ENCODE measurements around the gene KDSR. TPM values are rescaled to one million over a fixed set of nuclear protein-coding genes. Genes with fewer than 3 reads are reported as not detected.
A peak's percentile ranks its signal among the peaks of the same experiment; 100 is the strongest.

Gene KDSR
- total RNA-seq, 2 donors from 2014 or later: 94.8 to 140 TPM

- Mint-ChIP-seq H3K36me3 (ENCODE audit: low read depth) (peaks cover 90% of the 10 kb centered on the region), H3K27ac (peak overlapping the region; percentile 51), H3K27me3 (no peaks in the 10 kb centered on the region), H3K9me3 (no peaks in the 10 kb centered on the region), H3K4me1 (peaks cover 57% of the 10 kb centered on the region), H3K4me3 (peak overlapping the region; percentile 92)
- ATAC-seq (replicated peaks): no peak
These were observed 54.1 kb downstream of the KDSR start for GRCh38 chr18:63312737-63313395.

- Mint-ChIP-seq H3K4me3 (peak overlapping the region; percentile 92), H3K4me1 (peaks cover 65% of the 10 kb centered on the region), H3K36me3 (ENCODE audit: low read depth) (peaks cover 82% of the 10 kb centered on the region), H3K9me3 (no peaks in the 10 kb centered on the region), H3K27ac (peak overlapping the region; percentile 51), H3K27me3 (no peaks in the 10 kb centered on the region)
- no peak for ATAC-seq (replicated peaks)
These were observed 55.0 kb downstream of the KDSR start for GRCh38 chr18:63312019-63312409.

- Mint-ChIP-seq H3K36me3 (ENCODE audit: low read depth) (peaks cover 75% of the 10 kb centered on the region), H3K27me3 (no peaks in the 10 kb centered on the region), H3K9me3 (no peaks in the 10 kb centered on the region), H3K4me1 (peaks cover 71% of the 10 kb centered on the region), H3K4me3 (peak overlapping the region; percentile 92), H3K27ac (peak overlapping the region; percentile 51)
- peak; percentile 43 for ATAC-seq (replicated peaks)
These were observed 55.6 kb downstream of the KDSR start for GRCh38 chr18:63311118-63312018.

- peaks cover 75% of the 10 kb centered on the region for H3K4me1 Mint-ChIP-seq
- peaks cover 56% of the 10 kb centered on the region for H3K36me3 Mint-ChIP-seq (ENCODE audit: low read depth)
- no peaks in the 10 kb centered on the region for H3K27me3 Mint-ChIP-seq
- ATAC-seq (replicated peaks): peak; percentile 47
- peak overlapping the region; percentile 37 for H3K27ac Mint-ChIP-seq
- peak overlapping the region; percentile 92 for H3K4me3 Mint-ChIP-seq
- no peaks in the 10 kb centered on the region for H3K9me3 Mint-ChIP-seq
These were observed 57.6 kb downstream of the KDSR start for GRCh38 chr18:63309422-63309821.

- H3K36me3 Mint-ChIP-seq (ENCODE audit: low read depth): peaks cover 38% of the 10 kb centered on the region
These were observed 59.3 kb downstream of the KDSR start for GRCh38 chr18:63307551-63308200.

GRCh38 chr18:63306819-63307550 lies 60.0 kb downstream of the KDSR start:
- Mint-ChIP-seq H3K4me3 (peak overlapping the region; percentile 67), H3K27ac (peak overlapping the region; percentile 59), H3K9me3 (no peaks in the 10 kb centered on the region), H3K27me3 (no peaks in the 10 kb centered on the region), H3K4me1 (peaks cover 79% of the 10 kb centered on the region), H3K36me3 (ENCODE audit: low read depth) (peaks cover 32% of the 10 kb centered on the region)
- ATAC-seq (replicated peaks): no peak

More at GRCh38 chr18:63307551-63308200, 59.3 kb downstream of the KDSR start:
- Mint-ChIP-seq H3K9me3 (no peaks in the 10 kb centered on the region), H3K27me3 (no peaks in the 10 kb centered on the region), H3K27ac (peak overlapping the region; percentile 59), H3K4me1 (peaks cover 75% of the 10 kb centered on the region), H3K4me3 (peak overlapping the region; percentile 67)
- ATAC-seq (replicated peaks): no peak

GRCh38 chr18:63306249-63306648 lies 60.8 kb downstream of the KDSR start:
- Mint-ChIP-seq H3K4me3 (peak overlapping the region; percentile 67), H3K4me1 (peaks cover 78% of the 10 kb centered on the region), H3K27ac (peak overlapping the region; percentile 33), H3K27me3 (no peaks in the 10 kb centered on the region), H3K36me3 (ENCODE audit: low read depth) (peaks cover 24% of the 10 kb centered on the region), H3K9me3 (no peaks in the 10 kb centered on the region)
- ATAC-seq (replicated peaks): no peak

GRCh38 chr18:63303547-63303946 lies 63.5 kb downstream of the KDSR start:
- ATAC-seq (replicated peaks): no peak
- H3K4me1 Mint-ChIP-seq: peaks cover 86% of the 10 kb centered on the region
- no peaks in the 10 kb centered on the region for H3K27me3 Mint-ChIP-seq
- peak overlapping the region; percentile 1 for H3K27ac Mint-ChIP-seq
- no peaks in the 10 kb centered on the region for H3K36me3 Mint-ChIP-seq (ENCODE audit: low read depth)
- H3K4me3 Mint-ChIP-seq: peak overlapping the region; percentile 87
- no peaks in the 10 kb centered on the region for H3K9me3 Mint-ChIP-seq

GRCh38 chr18:63302636-63303405 lies 64.2 kb downstream of the KDSR start:
- Mint-ChIP-seq H3K4me3 (peak overlapping the region; percentile 87), H3K4me1 (peaks cover 85% of the 10 kb centered on the region), H3K9me3 (no peaks in the 10 kb centered on the region), H3K27me3 (no peaks in the 10 kb centered on the region), H3K36me3 (ENCODE audit: low read depth) (no peaks in the 10 kb centered on the region), H3K27ac (peak overlapping the region; percentile 96)
- ATAC-seq (replicated peaks): peak; percentile 15

- ATAC-seq (replicated peaks): no peak
- no peaks in the 10 kb centered on the region for H3K9me3 Mint-ChIP-seq
- peak overlapping the region; percentile 87 for H3K4me3 Mint-ChIP-seq
- no peaks in the 10 kb centered on the region for H3K36me3 Mint-ChIP-seq (ENCODE audit: low read depth)
- peaks cover 80% of the 10 kb centered on the region for H3K4me1 Mint-ChIP-seq
- H3K27ac Mint-ChIP-seq: peak overlapping the region; percentile 96
- no peaks in the 10 kb centered on the region for H3K27me3 Mint-ChIP-seq
These were observed 64.8 kb downstream of the KDSR start for GRCh38 chr18:63302220-63302619.

- Mint-ChIP-seq H3K9me3 (no peaks in the 10 kb centered on the region), H3K4me3 (peak overlapping the region; percentile 87), H3K27me3 (no peaks in the 10 kb centered on the region), H3K4me1 (peaks cover 76% of the 10 kb centered on the region), H3K27ac (peak overlapping the region; percentile 96), H3K36me3 (ENCODE audit: low read depth) (no peaks in the 10 kb centered on the region)
- ATAC-seq (replicated peaks): peak; percentile 55
These were observed 65.6 kb downstream of the KDSR start for GRCh38 chr18:63301434-63301833.

GRCh38 chr18:63299837-63300745 lies 66.9 kb downstream of the KDSR start:
- H3K36me3 Mint-ChIP-seq (ENCODE audit: low read depth): no peaks in the 10 kb centered on the region
- H3K27me3 Mint-ChIP-seq: no peaks in the 10 kb centered on the region
- peak overlapping the region; percentile 96 for H3K27ac Mint-ChIP-seq
- peak; percentile 73 for ATAC-seq (replicated peaks)
- H3K9me3 Mint-ChIP-seq: no peaks in the 10 kb centered on the region
- H3K4me3 Mint-ChIP-seq: peak overlapping the region; percentile 87
- peaks cover 78% of the 10 kb centered on the region for H3K4me1 Mint-ChIP-seq

Measured in activated T-helper 17 cell treated with anti-CD3 and anti-CD28 coated beads, Interleukin-2, amount 50 U/mL, for 72 hours (primary cell).